C4-2B (cell line): Measurements from ENCODE around the gene PPOX.

Source experiments
- H3K27ac ChIP-seq: fragments of 450-650 bp; 2 replicates; pipeline ENCODE4 v1.5.1; 2017
- ZFX ChIP-seq: fragments of 450-650 bp; IDR thresholded peaks from 2 replicates; pipeline ENCODE4 v1.6.1; 2017
- TF ChIP-seq, protein P1 (sequence below): fragments of 450-650 bp; conservative IDR thresholded peaks from 2 replicates; pipeline ENCODE4 v1.5.1; 2017; ENCODE audit warnings: mild to moderate bottlenecking

Gene PPOX

DNA sequence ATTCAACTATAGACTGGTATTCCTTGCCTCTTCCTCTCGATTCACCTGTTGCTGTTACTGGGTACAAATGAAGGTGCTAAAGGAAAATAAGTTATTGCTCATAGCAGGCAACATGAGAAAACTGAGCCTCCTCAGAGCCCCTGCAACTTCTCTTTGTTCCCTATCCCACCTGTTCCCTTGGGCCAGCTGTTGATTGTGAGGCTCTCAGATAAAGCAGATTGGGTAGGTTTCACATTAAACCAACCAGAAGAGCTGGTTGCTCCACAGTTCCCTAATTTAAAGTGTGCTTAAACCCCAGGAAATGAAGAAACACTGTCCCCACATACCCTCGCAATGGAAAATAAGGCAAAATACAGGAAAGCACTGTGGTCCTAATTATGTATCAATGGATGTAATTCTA lies 38.6 kb upstream of the PPOX start:
- no peak overlapping the region for H3K27ac ChIP-seq
- TF ChIP-seq, protein P1, sequence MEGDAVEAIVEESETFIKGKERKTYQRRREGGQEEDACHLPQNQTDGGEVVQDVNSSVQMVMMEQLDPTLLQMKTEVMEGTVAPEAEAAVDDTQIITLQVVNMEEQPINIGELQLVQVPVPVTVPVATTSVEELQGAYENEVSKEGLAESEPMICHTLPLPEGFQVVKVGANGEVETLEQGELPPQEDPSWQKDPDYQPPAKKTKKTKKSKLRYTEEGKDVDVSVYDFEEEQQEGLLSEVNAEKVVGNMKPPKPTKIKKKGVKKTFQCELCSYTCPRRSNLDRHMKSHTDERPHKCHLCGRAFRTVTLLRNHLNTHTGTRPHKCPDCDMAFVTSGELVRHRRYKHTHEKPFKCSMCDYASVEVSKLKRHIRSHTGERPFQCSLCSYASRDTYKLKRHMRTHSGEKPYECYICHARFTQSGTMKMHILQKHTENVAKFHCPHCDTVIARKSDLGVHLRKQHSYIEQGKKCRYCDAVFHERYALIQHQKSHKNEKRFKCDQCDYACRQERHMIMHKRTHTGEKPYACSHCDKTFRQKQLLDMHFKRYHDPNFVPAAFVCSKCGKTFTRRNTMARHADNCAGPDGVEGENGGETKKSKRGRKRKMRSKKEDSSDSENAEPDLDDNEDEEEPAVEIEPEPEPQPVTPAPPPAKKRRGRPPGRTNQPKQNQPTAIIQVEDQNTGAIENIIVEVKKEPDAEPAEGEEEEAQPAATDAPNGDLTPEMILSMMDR = no peak
- no peak for TF ChIP-seq ZFX

DNA sequence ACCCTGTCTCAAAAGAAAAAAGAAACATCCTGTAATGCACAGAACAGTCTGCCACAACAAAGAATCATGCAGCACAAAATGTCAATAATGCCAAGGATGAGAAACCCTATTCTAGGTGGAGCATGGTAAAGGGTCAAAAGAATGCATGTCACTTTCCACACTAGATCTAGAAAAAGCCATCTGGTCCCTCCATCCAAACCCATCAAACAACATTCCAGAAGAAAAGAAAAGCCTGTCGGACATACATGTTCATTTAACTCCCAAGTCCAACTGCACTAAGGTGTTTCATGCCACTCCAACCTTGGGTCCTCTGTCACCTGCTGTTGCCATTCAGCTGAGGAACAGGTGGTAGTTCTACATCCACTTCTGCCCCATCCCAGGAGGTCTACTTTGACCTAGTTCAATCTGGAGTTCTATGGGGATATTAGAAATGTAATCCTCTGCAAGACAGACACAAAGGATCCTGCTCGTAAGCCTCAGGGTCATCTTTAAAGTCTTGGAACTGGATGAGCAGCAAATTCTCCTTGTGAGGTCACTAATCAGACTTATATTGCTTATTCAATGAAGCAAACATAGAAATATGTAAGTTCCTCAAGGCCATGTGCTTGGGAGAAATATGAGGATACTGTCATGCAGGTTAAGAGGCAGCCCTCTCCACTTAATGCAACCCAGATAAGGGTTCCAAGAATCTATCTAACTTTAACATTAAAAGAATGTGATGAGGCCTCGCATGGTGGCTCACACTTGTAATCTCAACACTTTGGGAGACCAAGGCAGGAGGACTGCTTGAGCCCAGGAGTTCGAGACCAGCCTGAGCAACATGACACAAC lies 37.4 kb upstream of the PPOX start:
- H3K27ac ChIP-seq = no peak overlapping the region
- TF ChIP-seq, protein P1 = no peak
- no peak for TF ChIP-seq ZFX

DNA sequence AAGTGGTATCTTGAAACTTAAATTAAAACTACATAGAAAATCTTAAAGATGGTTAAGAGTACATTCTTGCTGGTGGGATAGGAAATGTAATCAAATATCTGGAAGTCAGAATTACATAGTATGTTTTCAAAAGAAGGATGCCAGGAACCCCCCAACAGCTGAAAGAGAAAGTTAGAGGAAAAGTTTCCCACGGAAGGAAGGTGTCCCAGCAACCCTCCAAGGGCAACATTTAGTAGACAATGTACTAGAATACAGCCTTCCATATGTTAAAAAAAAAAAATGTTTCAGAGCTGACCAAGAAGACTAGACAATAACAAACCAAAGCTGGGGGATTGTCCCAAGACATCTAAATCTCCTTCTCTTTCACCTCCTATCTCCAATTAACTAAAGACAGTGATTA lies 36.0 kb upstream of the PPOX start:
- TF ChIP-seq, protein P1 = no peak
- no peak for TF ChIP-seq ZFX

DNA sequence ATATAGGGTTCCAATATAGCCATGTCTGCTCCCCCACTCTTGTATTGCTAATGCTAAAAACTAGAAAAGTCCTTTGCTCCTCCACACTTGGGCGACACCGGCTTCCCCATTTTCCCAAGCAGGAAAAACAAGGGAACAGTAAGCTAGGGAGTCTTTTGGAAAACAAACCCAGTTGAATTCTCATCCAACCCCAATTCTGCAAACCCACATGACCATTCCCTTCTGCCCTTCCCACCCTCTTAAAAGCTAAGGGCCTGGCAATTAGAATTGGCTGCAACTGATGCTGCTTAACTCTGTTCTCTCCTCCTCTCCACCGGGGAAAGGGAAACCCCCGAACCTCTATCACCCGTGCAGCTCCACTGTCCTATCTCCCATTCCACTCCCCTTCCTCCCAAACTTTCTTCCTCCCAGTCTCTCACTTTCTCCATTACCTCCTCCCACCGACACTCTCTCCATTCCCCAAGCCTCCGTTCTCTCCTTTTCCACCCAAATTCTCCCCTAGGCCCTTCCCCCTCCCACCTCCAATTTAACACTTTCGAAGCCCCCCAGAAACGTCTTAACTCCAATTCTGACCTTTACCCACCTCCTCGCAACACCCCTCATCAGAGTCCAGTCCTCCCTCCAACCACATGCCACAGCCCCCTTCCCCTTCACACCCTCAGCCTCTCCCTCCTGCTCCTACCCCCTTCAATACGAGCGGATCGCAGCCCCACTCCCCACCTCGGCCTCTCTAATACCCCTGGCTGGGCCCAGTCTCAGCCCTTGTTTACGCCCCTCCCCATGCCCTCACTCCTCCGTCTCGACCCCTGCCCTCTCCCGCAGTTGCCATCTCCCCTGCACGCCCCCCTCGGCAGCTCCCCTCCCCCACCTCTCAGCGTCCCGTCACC lies 34.5 kb upstream of the PPOX start:
- no peak for TF ChIP-seq ZFX
- TF ChIP-seq, protein P1 = no peak
- peak overlapping the region; percentile 91 for H3K27ac ChIP-seq

More for the DNA sequence above, 36.0 kb upstream of the PPOX start:
- H3K27ac ChIP-seq = no peak overlapping the region

DNA sequence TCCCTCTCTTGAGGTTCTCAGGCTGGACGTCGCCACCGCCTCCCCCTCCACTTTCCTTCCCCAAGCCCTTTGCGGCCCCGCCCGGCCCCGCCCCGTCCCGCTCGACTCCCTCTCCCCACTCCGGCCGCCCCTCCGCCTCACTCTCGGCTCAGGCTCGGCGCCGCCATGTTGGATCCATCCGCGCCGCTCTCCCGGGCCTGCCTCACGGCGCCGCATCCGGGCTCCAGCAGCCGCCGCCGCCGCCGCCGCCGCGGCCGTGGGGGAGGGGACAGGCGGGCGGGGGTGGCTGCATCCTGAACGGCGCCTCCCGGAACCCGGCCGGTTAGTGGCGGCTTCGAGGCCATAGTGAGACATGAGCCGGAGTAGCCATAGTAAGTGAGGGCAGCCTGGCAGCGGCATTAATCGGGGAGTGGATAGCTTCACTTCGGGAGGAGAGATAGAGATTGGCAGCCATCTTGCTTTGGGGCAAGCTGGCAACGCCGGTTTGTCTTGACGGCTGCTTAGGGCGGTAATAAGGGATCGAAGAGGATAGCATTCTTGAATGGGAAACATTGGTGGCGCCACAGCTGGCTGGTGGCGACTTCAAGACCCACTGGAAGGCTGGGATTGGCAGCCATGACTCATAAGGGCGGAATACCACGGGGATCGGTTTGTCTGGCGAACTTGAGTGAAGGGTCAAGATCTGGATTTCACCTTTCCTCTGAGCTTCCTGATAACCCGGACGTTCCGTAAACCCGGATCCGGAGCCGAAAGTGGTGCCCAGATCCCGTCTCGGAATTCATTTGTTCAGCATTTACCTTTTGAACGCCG lies 33.6 kb upstream of the PPOX start, which contains the start of gene DEDD:
DEDD (minus strand) TSS at position 258 of the 810 bp plus-strand sequence. CDS start 8,205 bp downstream, outside the sequence.
- peak within 1 kb of the TSS; percentile 91 for H3K27ac ChIP-seq
- TF ChIP-seq ZFX = no peak; the same call in 1 of the 2 replicates
- TF ChIP-seq, protein P1 = no peak; the same call in none of the 2 replicates

DNA sequence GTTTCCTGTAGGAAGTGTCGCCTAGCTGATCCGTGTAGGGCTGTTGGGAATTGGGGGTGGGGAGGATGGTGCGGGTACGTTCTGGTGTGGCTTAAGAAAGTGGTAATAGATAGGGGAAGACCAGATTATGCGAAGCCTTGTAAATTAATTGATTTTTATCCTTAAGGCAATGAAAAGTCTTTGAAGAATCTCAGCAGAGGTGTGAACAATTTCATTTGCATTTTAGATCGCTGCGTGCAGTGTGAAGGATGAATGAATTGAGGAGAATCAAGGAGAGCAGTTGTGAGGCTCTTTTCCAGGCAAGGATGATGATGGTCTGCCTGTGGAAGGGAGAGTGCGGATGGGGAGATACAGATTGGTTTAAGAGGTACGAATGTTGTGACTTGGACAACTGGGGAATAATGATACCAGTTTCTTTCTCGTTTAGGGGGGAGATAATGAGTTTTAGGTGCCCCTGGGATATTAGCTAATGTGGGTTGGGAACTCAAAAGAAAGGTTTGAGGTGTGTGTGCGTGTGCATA lies 32.9 kb upstream of the PPOX start:
- TF ChIP-seq, protein P1 = no peak
- no peak for TF ChIP-seq ZFX
- peak overlapping the region; percentile 91 for H3K27ac ChIP-seq
